ENCODE data around the gene CARMIL1.
"Not testable (repeated sequence)": the region's sequence is repeated elsewhere in the genome, so short reads cannot be mapped to it uniquely, and the experiment has no call there.

Gene CARMIL1

GRCh38 chr6:25278261-25278913, 787 bp upstream of the CARMIL1 start:
- peak; percentile 83 for DNase-seq

GRCh38 chr6:25279748-25280343, 672 bp downstream of the CARMIL1 start:
- DNase-seq: no peak

- DNase-seq: no peak
Observed at GRCh38 chr6:25280344-25281074, 1.3 kb downstream of the CARMIL1 start.

GRCh38 chr6:25286891-25287290, 7.7 kb downstream of the CARMIL1 start:
- no peak for DNase-seq

GRCh38 chr6:25287941-25288340, 8.8 kb downstream of the CARMIL1 start:
- DNase-seq: no peak

GRCh38 chr6:25288518-25288917, 9.3 kb downstream of the CARMIL1 start:
- no peak for DNase-seq

GRCh38 chr6:25290306-25291060, 11.3 kb downstream of the CARMIL1 start:
- DNase-seq: no peak

- no peak for DNase-seq
Observed at GRCh38 chr6:25292384-25292783, 13.2 kb downstream of the CARMIL1 start.

- no peak for DNase-seq
Observed at GRCh38 chr6:25295651-25296050, 16.5 kb downstream of the CARMIL1 start.

- no peak for DNase-seq
Observed at GRCh38 chr6:25296217-25296905, 17.2 kb downstream of the CARMIL1 start.

- DNase-seq: no peak
Observed at GRCh38 chr6:25297039-25297441, 17.9 kb downstream of the CARMIL1 start.

GRCh38 chr6:25297823-25298522, 18.8 kb downstream of the CARMIL1 start:
- no peak for DNase-seq

GRCh38 chr6:25298523-25298865, 19.3 kb downstream of the CARMIL1 start:
- not testable (repeated sequence) for DNase-seq

GRCh38 chr6:25301362-25301761, 22.2 kb downstream of the CARMIL1 start:
- DNase-seq: no peak

- no peak for DNase-seq
Observed at GRCh38 chr6:25302151-25302550, 23.0 kb downstream of the CARMIL1 start.

- DNase-seq: peak; percentile 83
Observed at GRCh38 chr6:25302677-25303128, 23.5 kb downstream of the CARMIL1 start.

- DNase-seq: no peak
Observed at GRCh38 chr6:25303254-25303653, 24.1 kb downstream of the CARMIL1 start.

- DNase-seq: no peak
Observed at GRCh38 chr6:25306379-25306778, 27.2 kb downstream of the CARMIL1 start.

- no peak for DNase-seq
Observed at GRCh38 chr6:25307805-25308494, 28.8 kb downstream of the CARMIL1 start.

GRCh38 chr6:25309886-25310285, 30.7 kb downstream of the CARMIL1 start:
- no peak for DNase-seq

GRCh38 chr6:25311331-25311840, 32.2 kb downstream of the CARMIL1 start:
- DNase-seq: no peak

Data from NCI-H2227 treated with DMSO at 0.1 percent for 48 hours (cell line).